ENCODE results near the gene IRX3.

The IRX3 gene

DNA sequence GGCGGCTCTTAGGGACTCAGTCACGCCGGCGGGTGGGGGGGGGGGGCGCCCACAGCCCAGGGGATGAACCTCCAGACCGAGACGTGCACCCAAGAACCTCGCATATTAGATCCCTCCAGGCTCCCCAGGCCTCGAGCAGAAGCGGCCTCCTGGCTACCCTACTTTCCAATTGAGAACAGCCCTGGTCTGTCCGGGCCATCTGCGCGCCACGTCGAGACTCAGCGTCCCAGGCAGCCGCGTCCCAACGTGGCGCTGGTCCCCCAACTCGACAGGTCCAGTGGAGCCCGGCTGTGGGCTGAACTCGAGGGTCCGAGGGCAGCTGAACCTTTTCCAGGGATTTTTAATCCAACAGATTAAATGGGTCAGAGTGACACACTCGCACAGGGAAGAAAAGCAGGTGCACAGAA is 2.3 kb upstream of the IRX3 start:
- in situ Hi-C loops (cut with MboI; ENCODE audit: low sequenced_read_pairs, unreplicated experiment): loop anchor here (25.0 kb wide), 1 partner anchor 648 kb away; the partner anchor contains the start of gene IRX5
- TF ChIP-seq, protein P1, sequence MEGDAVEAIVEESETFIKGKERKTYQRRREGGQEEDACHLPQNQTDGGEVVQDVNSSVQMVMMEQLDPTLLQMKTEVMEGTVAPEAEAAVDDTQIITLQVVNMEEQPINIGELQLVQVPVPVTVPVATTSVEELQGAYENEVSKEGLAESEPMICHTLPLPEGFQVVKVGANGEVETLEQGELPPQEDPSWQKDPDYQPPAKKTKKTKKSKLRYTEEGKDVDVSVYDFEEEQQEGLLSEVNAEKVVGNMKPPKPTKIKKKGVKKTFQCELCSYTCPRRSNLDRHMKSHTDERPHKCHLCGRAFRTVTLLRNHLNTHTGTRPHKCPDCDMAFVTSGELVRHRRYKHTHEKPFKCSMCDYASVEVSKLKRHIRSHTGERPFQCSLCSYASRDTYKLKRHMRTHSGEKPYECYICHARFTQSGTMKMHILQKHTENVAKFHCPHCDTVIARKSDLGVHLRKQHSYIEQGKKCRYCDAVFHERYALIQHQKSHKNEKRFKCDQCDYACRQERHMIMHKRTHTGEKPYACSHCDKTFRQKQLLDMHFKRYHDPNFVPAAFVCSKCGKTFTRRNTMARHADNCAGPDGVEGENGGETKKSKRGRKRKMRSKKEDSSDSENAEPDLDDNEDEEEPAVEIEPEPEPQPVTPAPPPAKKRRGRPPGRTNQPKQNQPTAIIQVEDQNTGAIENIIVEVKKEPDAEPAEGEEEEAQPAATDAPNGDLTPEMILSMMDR (IDR thresholded peaks at IDR 0.05; ENCODE audit: borderline replicate concordance, control extremely low read depth, extremely low read depth, insufficient read depth, missing control alignments): no peak
- no peak for DNase-seq (ENCODE audit: low spot score)

DNA sequence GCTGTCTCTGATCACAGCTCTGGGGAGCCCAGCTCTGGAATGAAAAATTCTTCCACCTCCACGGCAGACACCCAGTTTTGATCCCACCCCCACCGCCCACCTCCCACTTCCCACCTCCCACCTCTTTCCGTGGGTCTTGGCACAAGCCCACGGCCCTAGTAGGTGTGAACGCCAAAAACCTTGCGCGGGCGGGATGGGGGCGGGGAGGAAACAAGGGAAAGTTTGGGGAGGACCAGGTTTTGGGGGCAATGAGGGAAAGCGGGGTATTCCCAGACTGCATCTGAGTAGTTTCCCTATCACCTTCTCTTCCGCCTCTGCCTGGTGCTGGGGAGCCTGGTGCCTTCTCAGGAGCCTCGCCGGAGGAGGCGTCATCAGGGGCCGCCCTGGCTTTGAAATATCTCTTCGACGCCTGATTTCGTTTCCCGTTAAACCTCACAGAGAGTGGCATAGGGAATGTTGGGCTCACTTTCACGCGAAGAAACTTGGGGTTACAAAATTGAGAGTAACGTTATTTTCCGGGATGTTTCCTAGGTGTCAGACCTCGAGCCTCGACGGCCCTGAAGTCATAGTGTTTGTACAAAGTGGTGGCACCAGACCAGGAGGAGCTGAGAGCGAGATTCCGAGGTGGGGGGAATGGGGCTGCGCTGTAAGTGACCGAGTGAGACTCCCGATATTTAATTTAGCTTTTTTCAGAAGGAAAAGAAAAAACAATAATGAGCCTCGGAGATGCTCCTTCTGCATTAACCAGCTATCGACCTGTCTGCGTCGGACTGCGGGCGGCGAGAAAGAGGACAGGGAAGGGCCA is 1.6 kb upstream of the IRX3 start:
- TF ChIP-seq, protein P1 (IDR thresholded peaks at IDR 0.05; ENCODE audit: borderline replicate concordance, control extremely low read depth, extremely low read depth, insufficient read depth, missing control alignments): no peak
- DNase-seq (ENCODE audit: low spot score): peak; percentile 33
- in situ Hi-C loops (cut with MboI; ENCODE audit: low sequenced_read_pairs, unreplicated experiment): loop anchor here (25.0 kb wide), 1 partner anchor 649 kb away; the partner anchor contains the start of gene IRX5

DNA sequence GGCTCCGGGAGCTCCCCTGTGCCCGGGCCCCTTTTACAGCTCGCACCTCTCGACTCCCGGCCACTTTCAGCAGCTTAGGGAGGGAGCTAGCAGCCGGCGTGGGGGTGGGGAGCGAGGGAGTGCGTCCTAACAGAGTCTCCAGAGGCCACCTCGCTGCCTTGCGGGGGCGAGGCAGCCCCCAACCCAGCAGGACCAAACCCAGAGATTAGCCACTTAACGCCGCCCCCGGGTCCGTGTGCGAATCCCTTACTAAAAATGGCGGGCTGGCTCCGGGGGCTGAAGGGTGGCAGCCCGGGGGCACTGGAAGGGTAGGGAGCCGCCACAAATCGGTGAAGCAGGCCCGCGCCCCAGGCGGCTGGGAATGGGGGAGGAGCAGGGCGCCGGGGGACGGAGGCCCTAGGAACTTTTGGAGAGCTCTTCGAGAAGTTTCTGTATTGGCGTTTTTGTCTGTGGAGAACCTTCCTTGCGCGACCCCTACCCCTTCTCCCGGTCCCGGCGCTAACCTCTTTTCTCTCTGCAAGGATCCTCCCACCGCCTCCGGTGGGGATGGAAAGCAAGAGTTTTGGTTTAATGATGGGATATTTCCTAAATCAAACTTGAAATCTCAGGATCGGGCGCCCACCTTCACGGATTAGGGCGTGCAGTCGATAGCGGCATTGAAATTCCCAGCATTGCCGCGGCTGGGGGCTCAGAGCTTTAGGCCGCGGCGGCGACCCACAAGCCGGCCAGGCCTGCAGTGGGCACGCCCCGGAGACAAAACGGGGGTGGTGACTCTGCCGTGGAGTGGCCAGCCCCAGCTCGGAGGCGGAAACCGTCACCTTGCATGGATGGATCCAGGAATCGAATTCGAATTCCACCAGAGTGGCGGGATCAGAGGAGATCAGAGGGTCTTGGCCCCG is 793 bp upstream of the IRX3 start:
- in situ Hi-C loops (cut with MboI; ENCODE audit: low sequenced_read_pairs, unreplicated experiment): loop anchor here (25.0 kb wide), 1 partner anchor 650 kb away; the partner anchor contains the start of gene IRX5
- peak; percentile 29 for DNase-seq (ENCODE audit: low spot score)
- TF ChIP-seq, protein P1 (IDR thresholded peaks at IDR 0.05; ENCODE audit: borderline replicate concordance, control extremely low read depth, extremely low read depth, insufficient read depth, missing control alignments): no peak

DNA sequence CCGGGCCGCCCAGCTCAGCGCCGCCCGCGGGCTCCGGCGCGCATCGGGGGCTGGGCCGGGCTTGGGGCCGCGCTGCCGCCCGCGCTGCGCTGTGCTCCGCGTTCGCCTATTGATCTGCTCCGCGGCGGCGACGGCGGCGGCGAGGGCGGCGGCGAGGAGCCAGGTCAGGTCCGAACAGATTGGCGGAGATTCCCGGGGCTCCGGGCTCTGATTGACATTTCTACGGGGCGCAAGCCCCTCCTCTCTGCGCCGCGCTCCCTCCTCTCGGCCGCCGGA is 559 bp downstream of the IRX3 start:
- no peak for DNase-seq (ENCODE audit: low spot score)
- TF ChIP-seq, protein P1 (IDR thresholded peaks at IDR 0.05; ENCODE audit: borderline replicate concordance, control extremely low read depth, extremely low read depth, insufficient read depth, missing control alignments): no peak
- in situ Hi-C loops (cut with MboI; ENCODE audit: low sequenced_read_pairs, unreplicated experiment): loop anchor here (25.0 kb wide), 1 partner anchor 651 kb away; the partner anchor contains the start of gene IRX5

DNA sequence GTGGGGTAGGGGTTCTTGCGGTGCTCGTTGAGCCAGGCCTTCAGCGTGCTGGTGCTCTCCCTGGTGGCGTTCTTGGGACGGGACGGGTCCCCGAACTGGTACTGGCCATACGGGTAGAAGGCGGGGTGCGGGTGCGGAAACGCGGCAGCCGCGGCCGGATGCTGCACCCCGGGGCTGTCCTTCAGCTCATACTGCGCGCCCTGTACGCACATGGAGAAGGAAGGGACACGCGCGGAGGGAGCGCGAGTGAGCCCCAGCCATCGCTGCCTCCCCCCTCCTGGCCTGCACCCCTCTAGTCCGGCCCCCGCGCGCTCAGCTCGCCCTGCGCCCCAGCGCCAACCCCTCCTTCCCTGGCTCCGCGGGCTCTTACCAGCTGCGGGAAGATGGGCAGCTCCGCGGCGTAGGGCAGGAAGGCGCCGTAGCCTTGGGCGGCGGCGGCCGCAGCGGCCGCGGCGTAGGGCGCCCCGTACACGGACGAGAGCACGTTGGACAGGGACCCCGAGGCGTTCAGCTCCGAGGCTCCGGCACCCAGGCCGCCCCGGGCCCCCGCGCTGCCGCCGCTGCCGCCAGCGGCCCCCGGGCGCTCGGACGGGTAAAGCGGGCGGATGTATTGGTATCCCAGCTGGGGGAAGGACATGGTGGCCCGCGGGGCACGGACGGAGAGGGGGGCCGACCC is 1.0 kb downstream of the IRX3 start:
- no peak for DNase-seq (ENCODE audit: low spot score)
- in situ Hi-C loops (cut with MboI; ENCODE audit: low sequenced_read_pairs, unreplicated experiment): loop anchor here (25.0 kb wide), 1 partner anchor 652 kb away; the partner anchor contains the start of gene IRX5
- TF ChIP-seq, protein P1 (IDR thresholded peaks at IDR 0.05; ENCODE audit: borderline replicate concordance, control extremely low read depth, extremely low read depth, insufficient read depth, missing control alignments): no peak

DNA sequence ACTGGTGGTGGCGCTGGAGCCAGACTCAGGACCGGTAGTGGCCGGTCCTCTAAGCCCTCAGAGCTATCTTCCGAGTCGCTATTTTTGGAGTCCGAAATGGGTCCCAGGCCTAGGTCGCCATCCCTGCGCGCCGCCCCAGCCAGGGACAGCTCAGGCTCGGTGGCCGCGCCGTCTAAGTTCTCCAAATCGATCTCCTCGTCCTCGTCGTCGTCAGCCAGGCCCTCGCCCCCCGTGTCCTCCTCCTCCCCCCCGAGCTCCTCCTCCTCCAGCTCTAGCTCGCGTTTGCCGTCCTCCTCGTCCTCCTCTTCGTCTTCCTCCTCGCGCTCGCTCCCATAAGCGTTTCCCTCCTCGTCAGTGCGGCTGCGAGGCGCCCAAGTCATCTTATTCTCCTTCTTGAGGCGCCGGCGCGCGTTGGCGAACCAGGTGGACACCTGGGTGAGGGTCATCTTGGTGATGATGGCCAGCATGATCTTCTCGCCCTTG is 1.6 kb downstream of the IRX3 start:
- TF ChIP-seq, protein P1 (IDR thresholded peaks at IDR 0.05; ENCODE audit: borderline replicate concordance, control extremely low read depth, extremely low read depth, insufficient read depth, missing control alignments): no peak
- DNase-seq (ENCODE audit: low spot score): peak; percentile 29
- in situ Hi-C loops (cut with MboI; ENCODE audit: low sequenced_read_pairs, unreplicated experiment): loop anchor here (25.0 kb wide), 1 partner anchor 652 kb away; the partner anchor contains the start of gene IRX5

Measured in GM13976 (cell line).